OCI-LY1 (cell line): ENCODE data around the gene MAPK13.
"Not testable (repeated sequence)": the region's sequence is repeated elsewhere in the genome, so short reads cannot be mapped to it uniquely, and the experiment has no call there.

Source experiments
- H2AFZ ChIP-seq: fragments of 200-600 bp; sonication (generic), shearing (Covaris generic); 2 replicates; pipeline ENCODE4 v1.6.0; 2014; ENCODE audit warnings: antibody characterized with exemption, mild to moderate bottlenecking, low read length
- H3F3A ChIP-seq: fragments of 200-600 bp; sonication (generic), shearing (Covaris generic); 2 replicates; pipeline ENCODE4 v1.6.0; 2014; ENCODE audit warnings: mild to moderate bottlenecking, antibody characterized with exemption, low read length, moderate library complexity; ENCODE audit not compliant: insufficient read depth
- H3K27ac ChIP-seq: fragments of 200-600 bp; sonication (generic); 2 replicates; pipeline ENCODE4 v1.5.1; 2014; ENCODE audit warnings: low read length, mixed run types, mild to moderate bottlenecking, low read depth; ENCODE audit not compliant: poor library complexity, severe bottlenecking
- H3K27me3 ChIP-seq: fragments of 200-600 bp; sonication (generic); 2 replicates; pipeline ENCODE4 v1.6.0; 2014; ENCODE audit warnings: antibody characterized with exemption, mild to moderate bottlenecking, low read length, moderate library complexity; ENCODE audit not compliant: insufficient read depth
- H3K36me3 ChIP-seq: fragments of 200-600 bp; sonication (generic); 2 replicates; pipeline ENCODE4 v1.6.1; 2014; ENCODE audit warnings: mild to moderate bottlenecking, antibody characterized with exemption, low read length, moderate library complexity, mixed read lengths; ENCODE audit not compliant: insufficient read depth
- H3K4me1 ChIP-seq: fragments of 200-600 bp; sonication (generic); 2 replicates; pipeline ENCODE4 v1.5.1; 2014; ENCODE audit warnings: mild to moderate bottlenecking, low read length, moderate library complexity; ENCODE audit not compliant: insufficient read depth, severe bottlenecking
- H3K4me2 ChIP-seq: fragments of 200-600 bp; sonication (generic), shearing (Covaris generic); 2 replicates; pipeline ENCODE4 v1.6.1; 2014; ENCODE audit warnings: low read length
- H3K4me3 ChIP-seq: fragments of 200-600 bp; sonication (generic); 2 replicates; pipeline ENCODE4 v1.5.1; 2014; ENCODE audit warnings: low read length, low read depth, mild to moderate bottlenecking, mixed read lengths; ENCODE audit not compliant: poor library complexity, severe bottlenecking
- H3K79me2 ChIP-seq: fragments of 200-600 bp; shearing (Covaris generic); 2 replicates; pipeline ENCODE4 v1.6.1; 2016; ENCODE audit warnings: mixed run types, low read length, mixed read lengths; ENCODE audit not compliant: insufficient read depth
- H3K9ac ChIP-seq: fragments of 200-600 bp; sonication (generic), shearing (Covaris generic); 2 replicates; pipeline ENCODE4 v1.6.1; 2014; ENCODE audit warnings: mild to moderate bottlenecking, low read length, mixed read lengths
- H3K9me2 ChIP-seq: fragments of 200-600 bp; sonication (generic), shearing (Covaris generic); 2 replicates; pipeline ENCODE4 v1.6.1; 2014; ENCODE audit warnings: low read depth, mild to moderate bottlenecking, low read length, mixed read lengths
- H3K9me3 ChIP-seq: fragments of 200-600 bp; shearing (Covaris generic); 2 replicates; pipeline ENCODE4 v1.6.1; 2014; ENCODE audit warnings: low read length, mixed read lengths
- H4K20me1 ChIP-seq: fragments of 200-600 bp; sonication (generic), shearing (Covaris generic); 2 replicates; pipeline ENCODE4 v1.6.0; 2016; ENCODE audit warnings: mild to moderate bottlenecking, low read length; ENCODE audit not compliant: insufficient read depth
- CTCF ChIP-seq: fragments of 200-600 bp; sonication (generic), shearing (Covaris generic); IDR thresholded peaks from 2 replicates; pipeline ENCODE4 v1.5.1; 2017; ENCODE audit warnings: mild to moderate bottlenecking, antibody characterized with exemption, low read length, moderate library complexity, mixed read lengths
- EZH2 ChIP-seq: fragments of 200-600 bp; sonication (generic), shearing (Covaris generic); IDR thresholded peaks from 2 replicates; pipeline ENCODE4 v1.8.0; 2017; ENCODE audit warnings: borderline replicate concordance, mixed run types, mild to moderate bottlenecking, antibody characterized with exemption, low read length, moderate library complexity, mixed read lengths

MAPK13 gene

GRCh38 chr6:36122495-36123269, 7.6 kb upstream of the MAPK13 start:
- Histone ChIP-seq H3K36me3 (no peaks in the 10 kb centered on the region), H3K9ac (no peak overlapping the region), H3K4me1 (peaks cover 33% of the 10 kb centered on the region), H3K4me3 (no peak overlapping the region), H3K9me2 (no peaks in the 10 kb centered on the region), H3K27me3 (no peaks in the 10 kb centered on the region), H3K9me3 (no peaks in the 10 kb centered on the region), H3K4me2 (no peak overlapping the region), H3K79me2 (no peaks in the 10 kb centered on the region), H3K27ac (no peak overlapping the region), H2AFZ (no peak overlapping the region), H3F3A (no peaks in the 10 kb centered on the region), H4K20me1 (no peaks in the 10 kb centered on the region)
- TF ChIP-seq CTCF (no peak), EZH2 (no peak)

GRCh38 chr6:36123270-36124139, 6.8 kb upstream of the MAPK13 start:
- Histone ChIP-seq H3K4me3 (no peak overlapping the region), H3K9me3 (no peaks in the 10 kb centered on the region), H4K20me1 (no peaks in the 10 kb centered on the region), H3K27ac (peak overlapping the region; percentile 42), H3K4me1 (peaks cover 29% of the 10 kb centered on the region), H3K79me2 (no peaks in the 10 kb centered on the region), H2AFZ (no peak overlapping the region), H3F3A (no peaks in the 10 kb centered on the region), H3K36me3 (no peaks in the 10 kb centered on the region), H3K27me3 (no peaks in the 10 kb centered on the region), H3K9me2 (no peaks in the 10 kb centered on the region), H3K4me2 (peak overlapping the region; percentile 12; the same call in 1 of the 2 replicates), H3K9ac (no peak overlapping the region; the same call in 1 of the 2 replicates)
- TF ChIP-seq CTCF (peak; percentile 62), EZH2 (no peak)

GRCh38 chr6:36124346-36124745, 6.0 kb upstream of the MAPK13 start:
- not testable (repeated sequence) for H3K9ac ChIP-seq, H3K27ac ChIP-seq, H3K27me3 ChIP-seq, H3K36me3 ChIP-seq, H2AFZ ChIP-seq, H3K9me3 ChIP-seq, H3F3A ChIP-seq, H4K20me1 ChIP-seq, H3K4me3 ChIP-seq, H3K9me2 ChIP-seq, H3K4me2 ChIP-seq, H3K79me2 ChIP-seq
- H3K4me1 ChIP-seq, result peaks cover 26% of the 10 kb centered on the region
